G401.6 (cell line): ENCODE results near the gene FCRL5.
"Not testable (repeated sequence)": the region's sequence is repeated elsewhere in the genome, so short reads cannot be mapped to it uniquely, and the experiment has no call there.

ENCODE experiments used
- FAIRE-seq: peaks from 2 replicates; lab custom pipeline; 2012; peaks lifted over from hg19 to GRCh38; lab: Jason Lieb, UNC

FCRL5 gene

GRCh38 chr1:157487096-157487495 is 65.2 kb downstream of the FCRL5 start:
- FAIRE-seq: no peak

GRCh38 chr1:157486400-157486799 is 65.9 kb downstream of the FCRL5 start:
- FAIRE-seq: not testable (repeated sequence)

- FAIRE-seq: no peak
Measured at GRCh38 chr1:157485793-157486192, 66.5 kb downstream of the FCRL5 start.

GRCh38 chr1:157484573-157484972 is 67.7 kb downstream of the FCRL5 start:
- FAIRE-seq: no peak

GRCh38 chr1:157483635-157484034 is 68.7 kb downstream of the FCRL5 start:
- FAIRE-seq: no peak

- FAIRE-seq: no peak
Measured at GRCh38 chr1:157482717-157483116, 69.6 kb downstream of the FCRL5 start.

GRCh38 chr1:157482174-157482573 is 70.1 kb downstream of the FCRL5 start:
- no peak for FAIRE-seq

- no peak for FAIRE-seq
Measured at GRCh38 chr1:157478030-157478429, 74.3 kb downstream of the FCRL5 start.

- FAIRE-seq: no peak
Measured at GRCh38 chr1:157477419-157477818, 74.9 kb downstream of the FCRL5 start.

GRCh38 chr1:157472959-157473358 is 79.4 kb downstream of the FCRL5 start:
- FAIRE-seq: no peak

- FAIRE-seq: no peak
Measured at GRCh38 chr1:157472056-157472701, 80.1 kb downstream of the FCRL5 start.

GRCh38 chr1:157471531-157471930 is 80.8 kb downstream of the FCRL5 start:
- FAIRE-seq: no peak

GRCh38 chr1:157469752-157470675 is 82.3 kb downstream of the FCRL5 start:
- FAIRE-seq: no peak

- no peak for FAIRE-seq
Measured at GRCh38 chr1:157469300-157469699, 83.0 kb downstream of the FCRL5 start.

GRCh38 chr1:157466011-157466410 is 86.3 kb downstream of the FCRL5 start:
- FAIRE-seq: no peak
